ENCODE measurements around the gene PRICKLE1.

DNA sequence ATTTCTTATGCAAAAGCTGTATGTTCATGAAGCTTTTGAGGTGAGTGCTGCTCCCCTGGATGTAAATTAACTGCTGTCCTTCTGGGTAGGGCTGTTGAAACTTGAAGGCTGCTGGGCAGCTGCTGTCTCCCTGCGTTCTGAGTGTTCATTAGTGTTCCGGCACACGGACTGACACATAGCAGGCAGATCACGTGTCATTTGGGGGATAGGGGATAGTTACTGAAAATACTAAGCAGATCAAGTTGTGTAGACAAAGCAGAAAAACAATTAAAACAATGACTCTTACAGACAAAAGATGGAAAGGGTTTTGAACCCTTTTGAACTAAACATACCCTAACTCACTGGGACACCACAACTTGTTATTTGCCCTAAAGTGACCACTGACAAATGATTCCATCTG is 82.5 kb downstream of the PRICKLE1 start:
- TF ChIP-seq CTCF (optimal IDR thresholded peaks at IDR 0.05 in 1 of 3, IDR thresholded peaks at IDR 0.05 in 1 of 3, conservative IDR thresholded peaks at IDR 0.05 in 1 of 3; ENCODE audit: extremely low read depth in 1 of 3, insufficient read depth in 2 of 3, low read length in 3 of 3) (no peak), EZH2 (IDR thresholded peaks at IDR 0.05; ENCODE audit: low read length) (no peak)
